Mesenchymal stem cell (in vitro differentiated cells and primary cell): ENCODE measurements around the gene CASTOR2.
"Not testable (repeated sequence)": the region's sequence is repeated elsewhere in the genome, so short reads cannot be mapped to it uniquely, and the experiment has no call there.

Experiments used
- DNase-seq: peaks from one replicate; pipeline ENCODE4 v3.0.0-alpha.2; 2013
- H2AFZ ChIP-seq: one replicate; pipeline ENCODE4 v1.6.1; 2013; ENCODE audit warnings: low read depth, mild to moderate bottlenecking, control low read depth, inconsistent platforms, low read length, moderate library complexity
- H2AK5ac ChIP-seq: 2 replicates; pipeline ENCODE4 v1.6.1; 2013; ENCODE audit warnings: low read length, moderate library complexity, mild to moderate bottlenecking, inconsistent platforms; ENCODE audit not compliant: severe bottlenecking
- H2BK120ac ChIP-seq: one replicate; pipeline ENCODE4 v1.6.1; 2013; ENCODE audit warnings: low read depth, mild to moderate bottlenecking, inconsistent platforms, low read length, moderate library complexity
- H2BK12ac ChIP-seq, 2 experiments: one replicate each; pipeline ENCODE4 v1.6.1; 2013; ENCODE audit warnings: inconsistent platforms in 2 of 2, low read length in 2 of 2, mild to moderate bottlenecking in 2 of 2, moderate library complexity in 2 of 2, control low read depth in 1 of 2
- H2BK15ac ChIP-seq: one replicate; pipeline ENCODE4 v1.6.1; 2013; ENCODE audit warnings: mild to moderate bottlenecking, low read depth, inconsistent platforms; ENCODE audit not compliant: poor library complexity, severe bottlenecking
- H2BK5ac ChIP-seq: 2 replicates; pipeline ENCODE4 v1.6.1; 2013; ENCODE audit warnings: low read depth, mild to moderate bottlenecking, low read length, control low read depth, inconsistent platforms; ENCODE audit not compliant: poor library complexity, severe bottlenecking
- H3K14ac ChIP-seq, 2 experiments: one replicate each; pipeline ENCODE4 v1.6.1; 2013; ENCODE audit warnings: inconsistent platforms in 2 of 2, low read length in 2 of 2, control low read depth in 1 of 2, mild to moderate bottlenecking in 1 of 2, moderate library complexity in 1 of 2
- H3K18ac ChIP-seq, 2 experiments: one replicate each; pipeline ENCODE4 v1.6.1; 2013; ENCODE audit warnings: inconsistent platforms in 2 of 2, low read length in 2 of 2, control low read depth in 1 of 2, low read depth in 1 of 2, mild to moderate bottlenecking in 1 of 2
- H3K23ac ChIP-seq, 2 experiments: one replicate each; pipeline ENCODE4 v1.6.1; 2013; ENCODE audit warnings: inconsistent platforms in 2 of 2, low read length in 2 of 2, mild to moderate bottlenecking in 2 of 2, moderate library complexity in 2 of 2, control low read depth in 1 of 2
- H3K27ac ChIP-seq: 2 replicates; pipeline ENCODE4 v1.5.1; 2013; ENCODE audit warnings: mild to moderate bottlenecking, moderate library complexity, low read length, control low read depth, inconsistent platforms; ENCODE audit not compliant: poor library complexity, severe bottlenecking
- H3K27me3 ChIP-seq, 2 experiments: 2 replicates each; pipeline versions ENCODE4 v1.6.1 to v1.7.0; 2013; ENCODE audit warnings: low read length in 2 of 2, mild to moderate bottlenecking in 2 of 2, moderate library complexity in 2 of 2, control low read depth in 1 of 2, inconsistent platforms in 1 of 2; ENCODE audit not compliant: control insufficient read depth in 1 of 2, insufficient read depth in 1 of 2
- H3K36me3 ChIP-seq, 2 experiments: 2 replicates each; pipeline versions ENCODE4 v1.6.1 to v1.7.0; 2013; ENCODE audit warnings: low read length in 2 of 2, control low read depth in 1 of 2, inconsistent platforms in 1 of 2, low read depth in 1 of 2, mild to moderate bottlenecking in 1 of 2; ENCODE audit not compliant: insufficient read depth in 2 of 2, control insufficient read depth in 1 of 2
- H3K4ac ChIP-seq, 2 experiments: one replicate each; pipeline ENCODE4 v1.6.1; 2013; ENCODE audit warnings: inconsistent platforms in 2 of 2, low read length in 2 of 2, mild to moderate bottlenecking in 2 of 2, moderate library complexity in 2 of 2, control low read depth in 1 of 2, low read depth in 1 of 2
- H3K4me1 ChIP-seq: 2 replicates; pipeline ENCODE4 v1.6.1; 2013; ENCODE audit warnings: low read depth, low read length, control low read depth; ENCODE audit not compliant: control insufficient read depth, insufficient read depth
- H3K4me2 ChIP-seq: 2 replicates; pipeline ENCODE4 v1.6.1; 2013; ENCODE audit warnings: low read length, mild to moderate bottlenecking, inconsistent platforms; ENCODE audit not compliant: poor library complexity, severe bottlenecking
- H3K4me3 ChIP-seq, 2 experiments: 2 replicates each; pipeline versions ENCODE4 v1.5.1 to v1.7.0; 2013; ENCODE audit warnings: low read length in 2 of 2, mild to moderate bottlenecking in 2 of 2, control low read depth in 1 of 2, low read depth in 1 of 2; ENCODE audit not compliant: insufficient read depth in 1 of 2
- H3K79me1 ChIP-seq: replicated peaks from 2 replicates; pipeline ENCODE4 v1.6.1; 2013; ENCODE audit warnings: mild to moderate bottlenecking, control low read depth, low read length, inconsistent platforms; ENCODE audit not compliant: poor library complexity, severe bottlenecking
- H3K9ac ChIP-seq: 2 replicates; pipeline ENCODE4 v1.7.0; 2013; ENCODE audit warnings: mild to moderate bottlenecking, low read length, moderate library complexity
- H3K9me3 ChIP-seq: 2 replicates; pipeline ENCODE4 v1.7.0; 2013; ENCODE audit warnings: mild to moderate bottlenecking, low read length; ENCODE audit not compliant: control insufficient read depth
- H4K8ac ChIP-seq: one replicate; pipeline ENCODE4 v1.6.1; 2013; ENCODE audit warnings: inconsistent platforms, mild to moderate bottlenecking, low read length, moderate library complexity
- H4K91ac ChIP-seq: one replicate; pipeline ENCODE4 v1.6.1; 2013; ENCODE audit warnings: mild to moderate bottlenecking, low read length, inconsistent platforms
- WGBS: methylation state at CpG from one replicate; pipeline ENCODE4 v1.1.7; 2013; ENCODE audit warnings: mixed read lengths; 5-methylcytosine and 5-hydroxymethylcytosine counted together

CASTOR2 gene

GRCh38 chr7:74966208-74966854, 1.8 kb downstream of the CASTOR2 start:
- not testable (repeated sequence) for H3K36me3 ChIP-seq, H3K18ac ChIP-seq, H3K14ac ChIP-seq, DNase-seq, H2BK120ac ChIP-seq, H3K27ac ChIP-seq, H3K4me3 ChIP-seq, H3K4ac ChIP-seq, H2BK5ac ChIP-seq, H4K91ac ChIP-seq, H2BK12ac ChIP-seq, H3K23ac ChIP-seq, H3K79me1 ChIP-seq, H3K9me3 ChIP-seq, H2AFZ ChIP-seq, H2AK5ac ChIP-seq, H3K4me1 ChIP-seq, H3K9ac ChIP-seq, H3K4me2 ChIP-seq, H2BK15ac ChIP-seq, H4K8ac ChIP-seq, H3K27me3 ChIP-seq
- WGBS, result no CpG with 5 or more reads among the region's 16 CpGs

GRCh38 chr7:74966909-74967308, 2.4 kb downstream of the CASTOR2 start:
- not testable (repeated sequence) for H2BK12ac ChIP-seq, H3K4me2 ChIP-seq, H3K4ac ChIP-seq, DNase-seq, H3K4me1 ChIP-seq, H4K8ac ChIP-seq, H2BK15ac ChIP-seq, H4K91ac ChIP-seq, H2AFZ ChIP-seq, H3K36me3 ChIP-seq, H2BK5ac ChIP-seq, H3K27me3 ChIP-seq, H3K23ac ChIP-seq, H2AK5ac ChIP-seq, H2BK120ac ChIP-seq, H3K4me3 ChIP-seq, H3K14ac ChIP-seq, H3K9me3 ChIP-seq, H3K18ac ChIP-seq, H3K27ac ChIP-seq, H3K9ac ChIP-seq, H3K79me1 ChIP-seq
- no CpG with 5 or more reads among the region's 6 CpGs for WGBS

GRCh38 chr7:74971431-74971830, 6.9 kb downstream of the CASTOR2 start:
- not testable (repeated sequence) for DNase-seq, H4K91ac ChIP-seq
- no CpG with 5 or more reads among the region's 4 CpGs for WGBS

GRCh38 chr7:74972377-74972776, 7.9 kb downstream of the CASTOR2 start:
- H2BK120ac ChIP-seq, H3K79me1 ChIP-seq, H3K9me3 ChIP-seq, H3K4me1 ChIP-seq, H3K14ac ChIP-seq, H3K4me3 ChIP-seq, H4K8ac ChIP-seq, H3K4me2 ChIP-seq, H3K23ac ChIP-seq, H2BK5ac ChIP-seq, H2AK5ac ChIP-seq, H3K4ac ChIP-seq, H3K27ac ChIP-seq, H2BK15ac ChIP-seq, H3K18ac ChIP-seq, H3K36me3 ChIP-seq, H4K91ac ChIP-seq, DNase-seq, H3K27me3 ChIP-seq, H2AFZ ChIP-seq, H3K9ac ChIP-seq, H2BK12ac ChIP-seq: not testable (repeated sequence)
- no CpG with 5 or more reads among the region's 7 CpGs for WGBS

More at GRCh38 chr7:74971431-74971830, 6.9 kb downstream of the CASTOR2 start:
- not testable (repeated sequence) for H3K14ac ChIP-seq, H3K36me3 ChIP-seq, H3K23ac ChIP-seq, H3K4me1 ChIP-seq, H2BK15ac ChIP-seq, H3K4me3 ChIP-seq, H2BK120ac ChIP-seq, H3K4ac ChIP-seq, H3K4me2 ChIP-seq, H3K79me1 ChIP-seq, H3K9me3 ChIP-seq, H2AFZ ChIP-seq, H4K8ac ChIP-seq, H3K9ac ChIP-seq, H2BK12ac ChIP-seq, H3K18ac ChIP-seq, H2BK5ac ChIP-seq, H2AK5ac ChIP-seq, H3K27ac ChIP-seq, H3K27me3 ChIP-seq
